ENCODE data around the gene CHEK2. TPM values are rescaled to one million over a fixed set of nuclear protein-coding genes. Genes with fewer than 3 reads are reported as not detected.

The CHEK2 gene
- total RNA-seq (2014; rRNA removed; shearing (Covaris generic)) = 87.5 and 128 TPM in 2 replicates

DNA sequence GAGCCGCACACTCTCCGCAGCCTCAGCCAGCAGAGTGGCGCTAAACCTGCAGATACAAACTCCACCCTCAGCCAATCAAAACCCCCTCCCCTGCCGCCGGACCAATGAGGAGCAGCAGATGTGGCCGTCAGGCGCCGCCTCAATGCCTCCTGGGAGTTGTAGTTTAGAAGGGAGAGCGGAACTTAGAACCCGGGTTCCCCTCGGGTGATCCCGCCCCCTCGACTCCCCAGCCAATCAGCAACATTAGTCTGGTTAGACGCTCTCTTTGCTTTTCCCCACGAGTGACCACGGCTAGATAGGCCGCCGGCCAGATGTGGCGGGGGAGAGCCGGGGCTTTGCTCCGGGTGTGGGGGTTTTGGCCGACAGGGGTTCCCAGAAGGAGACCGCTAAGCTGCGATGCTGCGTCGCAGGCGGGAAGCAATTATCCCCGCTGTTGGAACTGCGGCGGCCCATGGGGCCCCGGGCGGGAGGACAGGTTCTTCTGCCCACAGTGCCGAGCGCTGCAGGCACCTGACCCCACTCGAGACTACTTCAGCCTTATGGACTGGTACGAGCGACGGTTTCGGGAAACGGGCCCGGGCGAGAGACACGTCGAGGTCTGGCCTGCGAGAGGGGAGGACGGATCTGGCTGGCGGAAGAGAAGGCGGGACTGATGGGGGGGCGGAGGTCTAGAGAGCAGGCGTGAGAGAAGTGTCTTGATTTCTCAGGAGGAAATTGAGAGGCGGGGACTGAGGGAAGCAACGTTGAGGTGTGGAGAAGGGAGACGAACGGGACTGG lies at the start of gene CHEK2, which contains the start of gene HSCB:
TSS of gene CHEK2 (minus strand) at position 36 of the 777 bp plus-strand sequence. CDS start 7,099 bp downstream, outside the sequence.
TSS of gene HSCB (plus strand) at position 255 of the 777 bp plus-strand sequence. CDS start at position 312, 57 bp downstream.
- H3K27me3 ChIP-seq (ENCODE audit: control insufficient read depth, insufficient read depth, low read length) = no peaks in the 10 kb centered on the region
- peak; percentile 96 for DNase-seq
- H3K4me3 ChIP-seq (ENCODE audit: insufficient read depth, low read depth, low read length) = peak within 1 kb of the TSS; percentile 98
- H3K36me3 ChIP-seq (replicated peaks; ENCODE audit: control insufficient read depth, insufficient read depth, low read length) = peaks cover 16% of the 10 kb centered on the region

DNA sequence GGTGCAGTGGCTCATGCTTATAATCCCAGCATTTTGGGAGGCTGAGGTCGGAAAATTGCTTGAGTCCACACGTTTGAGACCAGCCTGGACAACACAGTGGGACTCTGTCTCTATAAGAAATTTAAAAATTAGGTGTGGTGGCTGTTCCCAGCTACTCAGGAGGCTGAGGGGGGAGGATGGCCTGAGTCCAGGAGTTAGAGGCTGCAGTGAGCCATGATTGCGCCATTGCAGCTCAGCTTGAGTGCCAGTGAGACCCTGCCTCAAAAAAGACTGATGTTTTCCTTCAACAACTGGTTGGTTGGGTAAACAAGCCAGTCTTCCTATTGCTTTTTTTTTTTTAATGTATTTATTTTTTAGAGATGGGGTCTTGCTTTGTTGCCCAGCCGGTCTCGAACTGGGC lies 49.5 kb upstream of the CHEK2 start:
- peaks cover 20% of the 10 kb centered on the region for H3K36me3 ChIP-seq (replicated peaks; ENCODE audit: control insufficient read depth, insufficient read depth, low read length)
- no peak overlapping the region for H3K4me3 ChIP-seq (ENCODE audit: insufficient read depth, low read depth, low read length)
- no peaks in the 10 kb centered on the region for H3K27me3 ChIP-seq (ENCODE audit: control insufficient read depth, insufficient read depth, low read length)
- no peak for DNase-seq

DNA sequence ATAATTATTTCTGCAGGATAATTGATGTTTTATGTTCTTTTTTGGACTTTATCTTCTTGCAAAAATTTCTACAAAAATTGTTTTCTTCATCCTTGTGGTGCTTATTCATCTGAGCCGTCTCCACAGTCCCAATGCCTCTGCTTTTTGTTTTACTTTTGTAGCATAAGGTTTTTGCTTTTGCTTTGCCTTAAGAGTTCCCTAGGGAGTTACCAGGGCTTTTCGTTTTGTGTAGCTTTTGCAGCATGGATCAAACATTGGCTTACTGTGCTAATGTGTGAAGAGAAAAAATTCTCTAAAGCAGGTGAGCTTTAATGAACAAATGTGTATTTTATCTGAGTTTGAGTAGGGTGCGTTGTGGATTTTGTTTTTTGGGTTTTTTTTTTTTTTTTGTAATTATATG lies 47.0 kb upstream of the CHEK2 start:
- Histone ChIP-seq H3K36me3 (replicated peaks; ENCODE audit: control insufficient read depth, insufficient read depth, low read length) (peaks cover 16% of the 10 kb centered on the region), H3K4me3 (ENCODE audit: insufficient read depth, low read depth, low read length) (no peak overlapping the region), H3K27me3 (ENCODE audit: control insufficient read depth, insufficient read depth, low read length) (no peaks in the 10 kb centered on the region)
- DNase-seq = no peak

- no peak overlapping the region for H3K4me3 ChIP-seq (ENCODE audit: insufficient read depth, low read depth, low read length)
These were observed 42.4 kb upstream of the CHEK2 start for GRCh38 chr22:28783786-28784671.

DNA sequence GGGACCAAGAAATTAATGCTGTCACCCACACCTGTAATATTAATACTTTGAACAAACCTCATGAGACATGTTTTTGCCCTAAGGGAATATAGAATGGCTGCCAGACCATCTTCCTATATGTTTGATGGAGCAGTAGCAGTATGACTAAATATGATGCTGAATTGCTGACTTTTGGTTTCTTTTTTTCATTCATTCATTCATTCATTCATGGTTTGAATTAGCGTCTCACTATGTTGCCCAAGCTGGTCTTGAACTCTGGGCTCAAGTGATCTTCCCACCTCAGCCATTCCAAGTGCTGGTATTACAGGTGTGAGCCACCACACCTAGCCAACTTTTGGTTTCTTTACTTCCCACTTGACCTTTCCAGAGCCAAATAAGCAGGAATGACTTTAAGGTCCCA lies 38.7 kb upstream of the CHEK2 start:
- DNase-seq = no peak
- no peak overlapping the region for H3K4me3 ChIP-seq (ENCODE audit: insufficient read depth, low read depth, low read length)
- no peaks in the 10 kb centered on the region for H3K27me3 ChIP-seq (ENCODE audit: control insufficient read depth, insufficient read depth, low read length)
- peaks cover 21% of the 10 kb centered on the region for H3K36me3 ChIP-seq (replicated peaks; ENCODE audit: control insufficient read depth, insufficient read depth, low read length)

More at GRCh38 chr22:28783786-28784671, 42.4 kb upstream of the CHEK2 start:
- Histone ChIP-seq H3K36me3 (replicated peaks; ENCODE audit: control insufficient read depth, insufficient read depth, low read length) (peaks cover 25% of the 10 kb centered on the region), H3K27me3 (ENCODE audit: control insufficient read depth, insufficient read depth, low read length) (no peaks in the 10 kb centered on the region)
- no peak for DNase-seq

GRCh38 chr22:28779833-28780232 lies 38.2 kb upstream of the CHEK2 start:
- H3K36me3 ChIP-seq (replicated peaks; ENCODE audit: control insufficient read depth, insufficient read depth, low read length) = peaks cover 21% of the 10 kb centered on the region
- no peak overlapping the region for H3K4me3 ChIP-seq (ENCODE audit: insufficient read depth, low read depth, low read length)
- DNase-seq = no peak
- no peaks in the 10 kb centered on the region for H3K27me3 ChIP-seq (ENCODE audit: control insufficient read depth, insufficient read depth, low read length)

DNA sequence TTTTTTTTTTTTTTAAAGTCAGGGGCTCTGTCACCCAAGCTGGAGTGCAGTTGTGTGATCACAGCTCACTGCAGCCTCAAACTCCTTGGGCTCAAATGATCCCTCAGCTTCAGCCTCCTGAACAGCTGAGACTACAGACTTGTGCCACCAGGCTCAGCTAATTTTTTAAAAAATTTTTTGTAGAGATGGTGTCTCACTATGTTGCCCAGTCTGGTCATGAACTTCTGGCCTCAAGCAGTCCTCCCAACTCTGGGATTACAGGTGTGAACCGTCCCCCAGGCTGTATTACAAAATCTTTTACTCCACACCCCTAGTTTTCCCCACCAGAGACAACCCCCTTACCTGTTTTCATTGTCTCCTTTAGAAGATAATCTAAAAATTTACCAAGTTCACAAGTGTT lies 32.8 kb upstream of the CHEK2 start:
- no peak for DNase-seq
- H3K4me3 ChIP-seq (ENCODE audit: insufficient read depth, low read depth, low read length) = no peak overlapping the region
- no peaks in the 10 kb centered on the region for H3K27me3 ChIP-seq (ENCODE audit: control insufficient read depth, insufficient read depth, low read length)
- H3K36me3 ChIP-seq (replicated peaks; ENCODE audit: control insufficient read depth, insufficient read depth, low read length) = peaks cover 8% of the 10 kb centered on the region

- no peaks in the 10 kb centered on the region for H3K27me3 ChIP-seq (ENCODE audit: control insufficient read depth, insufficient read depth, low read length)
- peaks cover 8% of the 10 kb centered on the region for H3K36me3 ChIP-seq (replicated peaks; ENCODE audit: control insufficient read depth, insufficient read depth, low read length)
- no peak for DNase-seq
- H3K4me3 ChIP-seq (ENCODE audit: insufficient read depth, low read depth, low read length) = peak overlapping the region; percentile 83
These were observed 31.8 kb upstream of the CHEK2 start for GRCh38 chr22:28773461-28773867.

GRCh38 chr22:28772633-28773460 lies 31.2 kb upstream of the CHEK2 start, which contains the start of gene CCDC117:
Gene CCDC117 (plus strand): TSS chr22:28772695. CDS start chr22:28772850, 155 bp downstream.
- peak; percentile 96 for DNase-seq
- H3K27me3 ChIP-seq (ENCODE audit: control insufficient read depth, insufficient read depth, low read length) = no peaks in the 10 kb centered on the region

DNA sequence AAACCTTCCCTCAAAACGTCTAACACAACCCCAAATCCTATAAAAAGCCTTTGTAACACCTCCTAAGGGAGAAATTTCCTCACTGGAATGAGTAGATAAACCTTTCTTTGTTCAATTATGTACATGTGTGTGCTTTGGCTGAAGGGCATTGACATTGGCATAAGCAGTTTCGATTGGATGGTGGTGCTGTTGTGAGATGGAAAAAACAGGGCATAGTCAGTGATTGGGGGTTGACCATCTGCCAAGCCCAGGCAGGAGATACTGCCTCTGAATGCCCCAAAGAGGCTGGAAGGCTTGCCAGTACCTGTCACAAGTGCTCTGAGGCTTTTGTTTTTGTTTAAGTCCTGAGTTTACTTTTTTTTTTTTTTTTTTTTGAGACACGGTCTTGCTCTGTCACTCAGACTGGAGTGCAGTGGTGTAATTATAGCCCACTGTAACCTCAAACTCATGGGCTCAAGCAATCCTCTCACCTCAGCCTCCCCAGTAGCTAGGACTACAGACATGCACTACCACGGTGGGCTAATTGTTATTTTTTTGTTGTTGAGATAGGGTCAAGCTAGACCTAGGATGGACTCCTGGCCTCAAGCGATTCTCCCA lies 29.7 kb upstream of the CHEK2 start:
- Histone ChIP-seq H3K27me3 (ENCODE audit: control insufficient read depth, insufficient read depth, low read length) (no peaks in the 10 kb centered on the region), H3K36me3 (replicated peaks; ENCODE audit: control insufficient read depth, insufficient read depth, low read length) (peaks cover 8% of the 10 kb centered on the region), H3K4me3 (ENCODE audit: insufficient read depth, low read depth, low read length) (no peak overlapping the region)
- DNase-seq = no peak

More at GRCh38 chr22:28772633-28773460, 31.2 kb upstream of the CHEK2 start, which contains the start of gene CCDC117:
- Histone ChIP-seq H3K36me3 (replicated peaks; ENCODE audit: control insufficient read depth, insufficient read depth, low read length) (peaks cover 8% of the 10 kb centered on the region), H3K4me3 (ENCODE audit: insufficient read depth, low read depth, low read length) (peak within 1 kb of the TSS; percentile 83)

GRCh38 chr22:28769394-28770085 lies 27.9 kb upstream of the CHEK2 start:
- Histone ChIP-seq H3K36me3 (replicated peaks; ENCODE audit: control insufficient read depth, insufficient read depth, low read length) (peaks cover 2% of the 10 kb centered on the region), H3K27me3 (ENCODE audit: control insufficient read depth, insufficient read depth, low read length) (no peaks in the 10 kb centered on the region), H3K4me3 (ENCODE audit: insufficient read depth, low read depth, low read length) (no peak overlapping the region)
- DNase-seq = no peak

DNA sequence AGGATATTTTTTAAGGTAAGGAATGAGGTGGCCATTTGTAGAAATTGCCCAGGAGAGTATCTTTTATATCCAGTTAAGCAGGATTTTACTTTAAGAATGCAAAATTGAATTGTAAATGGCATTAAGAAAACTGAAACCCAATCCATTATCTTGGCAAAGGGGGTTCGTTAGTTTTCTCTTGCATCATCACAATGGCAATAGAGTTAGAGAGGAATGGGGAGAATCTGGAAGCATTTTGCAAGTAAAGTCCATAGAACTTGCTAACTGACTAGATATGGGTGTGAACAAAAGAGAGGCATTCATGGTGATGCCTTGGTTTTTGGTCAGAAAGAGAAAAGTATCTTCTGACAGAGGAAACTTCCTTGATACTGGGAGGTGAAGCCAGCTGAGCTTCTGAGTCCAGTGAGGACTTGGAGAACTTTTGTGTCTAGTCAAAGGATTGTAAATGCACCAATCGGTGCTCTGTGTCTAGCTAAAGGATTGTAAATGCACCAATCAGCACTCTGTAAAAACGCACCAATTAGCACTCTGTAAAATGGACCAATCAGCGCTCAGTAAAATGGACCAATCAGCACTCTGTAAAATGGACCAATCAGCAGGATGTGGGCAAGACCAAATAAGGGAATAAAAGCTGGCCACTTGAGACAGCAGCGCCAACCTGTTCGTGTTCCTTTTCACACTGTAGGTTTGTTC lies 27.2 kb upstream of the CHEK2 start:
- H3K27me3 ChIP-seq (ENCODE audit: control insufficient read depth, insufficient read depth, low read length) = no peaks in the 10 kb centered on the region
- H3K4me3 ChIP-seq (ENCODE audit: insufficient read depth, low read depth, low read length) = no peak overlapping the region
- H3K36me3 ChIP-seq (replicated peaks; ENCODE audit: control insufficient read depth, insufficient read depth, low read length) = no peaks in the 10 kb centered on the region
- DNase-seq = no peak

GRCh38 chr22:28766628-28767027 lies 25.0 kb upstream of the CHEK2 start:
- no peaks in the 10 kb centered on the region for H3K27me3 ChIP-seq (ENCODE audit: control insufficient read depth, insufficient read depth, low read length)
- no peak overlapping the region for H3K4me3 ChIP-seq (ENCODE audit: insufficient read depth, low read depth, low read length)
- DNase-seq = no peak
- H3K36me3 ChIP-seq (replicated peaks; ENCODE audit: control insufficient read depth, insufficient read depth, low read length) = no peaks in the 10 kb centered on the region

All from H7 (cell line).